IMR-90 (cell line): ENCODE data around the gene SURF4. TPM values are rescaled to one million over a fixed set of nuclear protein-coding genes. Genes with fewer than 3 reads are reported as not detected.
A peak's percentile ranks its signal among the peaks of the same experiment; 100 is the strongest.

Experiments
- ATAC-seq: fragments of 200-7000 bp; cut with Tn5 transposase; 2 replicates; pipeline ENCODE4 v1.9.1; 2020; ENCODE audit warnings: low read depth, mild to moderate bottlenecking, moderate library complexity
- BruUV-seq: library from RNA; stranded (reverse); fragments of 400-500 nt; replicated peaks from 2 replicates; lab custom pipeline; 2021; lab: Mats Ljungman, UMichigan
- CTCF ChIA-PET: fragments of 300-600 bp; formaldehyde crosslinking; extraction: SDS; loops from one replicate; lab custom pipeline; 2021; ENCODE audit warnings: antibody characterized with exemption; lab: Yijun Ruan, JAX
- POLR2A ChIA-PET: fragments of 300-600 bp; sonication (Branson Sonifier 250); formaldehyde crosslinking; loops from one replicate; lab custom pipeline; 2022; ENCODE audit warnings: antibody characterized with exemption; ENCODE audit not compliant: unreplicated experiment; lab: Charles Lee
- DNase-seq: peaks from one replicate; pipeline ENCODE4 v3.0.0; 2013
- H2AFZ ChIP-seq: replicated peaks from 2 replicates; pipeline ENCODE3; 2013; ENCODE audit warnings: low read length, mild to moderate bottlenecking; ENCODE audit not compliant: poor library complexity
- H2AK5ac ChIP-seq: 2 replicates; pipeline ENCODE4 v1.6.1; 2013; ENCODE audit warnings: low read depth, low read length, inconsistent platforms
- H2AK9ac ChIP-seq: replicated peaks from 2 replicates; pipeline ENCODE3; 2013; ENCODE audit warnings: mild to moderate bottlenecking, low read depth, low read length, moderate library complexity; ENCODE audit not compliant: poor library complexity
- H2BK120ac ChIP-seq: 2 replicates; pipeline ENCODE4 v1.6.1; 2013; ENCODE audit warnings: low read depth, low read length, inconsistent platforms
- H2BK15ac ChIP-seq: 3 replicates; pipeline ENCODE4 v1.6.1; 2013; ENCODE audit warnings: low read depth, low read length, inconsistent platforms
- H2BK20ac ChIP-seq: 2 replicates; pipeline ENCODE4 v1.6.1; 2013; ENCODE audit warnings: low read depth, mild to moderate bottlenecking, inconsistent platforms, low read length, moderate library complexity
- H2BK5ac ChIP-seq: 2 replicates; pipeline ENCODE4 v1.6.1; 2013; ENCODE audit warnings: mild to moderate bottlenecking, low read depth, low read length, inconsistent platforms; ENCODE audit not compliant: poor library complexity, severe bottlenecking
- H3K14ac ChIP-seq: replicated peaks from 2 replicates; pipeline ENCODE4 v1.6.1; 2013; ENCODE audit warnings: low read depth, low read length, inconsistent platforms
- H3K18ac ChIP-seq: 2 replicates; pipeline ENCODE4 v1.6.1; 2013; ENCODE audit warnings: low read depth, low read length, control low read depth
- H3K23ac ChIP-seq: 2 replicates; pipeline ENCODE4 v1.6.1; 2013; ENCODE audit warnings: low read depth, low read length, inconsistent platforms
- H3K27ac ChIP-seq: 2 replicates; pipeline ENCODE4 v1.5.1; 2013; ENCODE audit warnings: mild to moderate bottlenecking, control low read depth, low read length; ENCODE audit not compliant: insufficient read depth
- H3K27me3 ChIP-seq: 2 replicates; pipeline ENCODE4 v1.6.1; 2013; ENCODE audit warnings: low read length; ENCODE audit not compliant: control insufficient read depth, insufficient read depth
- H3K36me3 ChIP-seq: 2 replicates; pipeline ENCODE4 v1.6.1; 2013; ENCODE audit warnings: low read length, mixed read lengths; ENCODE audit not compliant: control insufficient read depth, insufficient read depth
- H3K4ac ChIP-seq: 2 replicates; pipeline ENCODE4 v1.6.1; 2013; ENCODE audit warnings: low read depth, low read length, inconsistent platforms
- H3K4me1 ChIP-seq: 2 replicates; pipeline ENCODE4 v1.6.1; 2013; ENCODE audit warnings: low read length, mixed read lengths; ENCODE audit not compliant: control insufficient read depth, insufficient read depth
- H3K4me2 ChIP-seq: 2 replicates; pipeline ENCODE4 v1.6.1; 2013; ENCODE audit warnings: low read depth, mild to moderate bottlenecking, control low read depth, low read length, moderate library complexity
- H3K4me3 ChIP-seq: 2 replicates; pipeline ENCODE4 v1.5.1; 2013; ENCODE audit warnings: low read depth, mild to moderate bottlenecking, control low read depth, low read length, moderate library complexity; ENCODE audit not compliant: insufficient read depth
- H3K56ac ChIP-seq: 2 replicates; pipeline ENCODE4 v1.6.1; 2013; ENCODE audit warnings: low read length, inconsistent platforms; ENCODE audit not compliant: insufficient read depth; ENCODE audit errors: extremely low read depth
- H3K79me1 ChIP-seq, 2 experiments: 2 replicates each; pipeline ENCODE4 v1.6.1; 2013; ENCODE audit warnings: low read length in 2 of 2, inconsistent platforms in 1 of 2, low read depth in 1 of 2
- H3K9ac ChIP-seq: 2 replicates; pipeline ENCODE4 v1.6.1; 2013; ENCODE audit warnings: low read depth, low read length, control low read depth
- H3K9me1 ChIP-seq: 2 replicates; pipeline ENCODE4 v1.6.1; 2013; ENCODE audit warnings: low read length, inconsistent platforms; ENCODE audit not compliant: insufficient read depth
- H3K9me3 ChIP-seq: 2 replicates; pipeline ENCODE4 v1.6.1; 2013; ENCODE audit warnings: low read length; ENCODE audit not compliant: control insufficient read depth, insufficient read depth
- H4K20me1 ChIP-seq: 2 replicates; pipeline ENCODE4 v1.6.1; 2013; ENCODE audit warnings: low read length, inconsistent platforms; ENCODE audit not compliant: insufficient read depth
- H4K5ac ChIP-seq: 2 replicates; pipeline ENCODE4 v1.6.1; 2013; ENCODE audit warnings: mild to moderate bottlenecking, low read depth, low read length, control low read depth
- H4K8ac ChIP-seq, 2 experiments: 2 replicates each; pipeline ENCODE4 v1.6.1; 2013; ENCODE audit warnings: low read depth in 2 of 2, low read length in 2 of 2, control low read depth in 1 of 2, inconsistent platforms in 1 of 2
- H4K91ac ChIP-seq: 2 replicates; pipeline ENCODE4 v1.6.1; 2013; ENCODE audit warnings: low read depth, low read length, inconsistent platforms; ENCODE audit not compliant: insufficient read depth
- BHLHE40 ChIP-seq: fragments of 150-350 bp; IDR thresholded peaks from 2 replicates; pipeline ENCODE4 v1.6.1; 2016; ENCODE audit warnings: mild to moderate bottlenecking, low read depth, low read length
- CEBPB ChIP-seq: IDR thresholded peaks from 2 replicates; pipeline ENCODE4 v1.6.1; 2012; ENCODE audit warnings: low read depth, low read length, improper control_type of control experiment
- CTCF ChIP-seq: conservative IDR thresholded peaks from 2 replicates; pipeline ENCODE4 v1.5.1; 2012; ENCODE audit warnings: mild to moderate bottlenecking, low read depth, low read length, improper control_type of control experiment
- MAZ ChIP-seq: IDR thresholded peaks from 2 replicates; pipeline ENCODE4 v1.6.1; 2012; ENCODE audit warnings: low read depth, mild to moderate bottlenecking, low read length, improper control_type of control experiment, moderate library complexity, borderline replicate concordance
- RAD21 ChIP-seq: IDR thresholded peaks from 2 replicates; pipeline ENCODE4 v1.6.1; 2012; ENCODE audit warnings: low read length, improper control_type of control experiment
- RFX5 ChIP-seq: IDR thresholded peaks from 2 replicates; pipeline ENCODE4 v1.8.0; 2012; ENCODE audit warnings: low read depth, mild to moderate bottlenecking, low read length, moderate library complexity
- SMC3 ChIP-seq: fragments of 150-350 bp; IDR thresholded peaks from 2 replicates; pipeline ENCODE4 v1.6.1; 2016; ENCODE audit warnings: low read depth, mild to moderate bottlenecking, antibody characterized with exemption, low read length, moderate library complexity
- WGBS, 2 experiments: methylation state at CpG; one replicate each; pipeline versions ENCODE4 v1.1.5 to v1.1.7; 2013; ENCODE audit warnings: missing lambda C conversion rate in 2 of 2; ENCODE audit not compliant: insufficient read length in 1 of 2; ENCODE audit errors: extremely low coverage in 2 of 2; 5-methylcytosine and 5-hydroxymethylcytosine counted together
- dilution Hi-C: fragments of 300-500 bp; cut with HindIII; formaldehyde crosslinking; loops from one replicate; pipeline ENCODE4 v1.14.3; 2018; ENCODE audit warnings: low sequenced_read_pairs; ENCODE audit not compliant: unreplicated experiment
- in situ Hi-C: fragments of 300-500 bp; cut with MboI; formaldehyde crosslinking; loops from 3 replicates; pipeline ENCODE4 v1.14.3; 2019; ENCODE audit warnings: low sequenced_read_pairs, inconsistent platforms, mixed read lengths
- intact Hi-C: fragments of 100-400 bp; cut with micrococcal nuclease; formaldehyde crosslinking; loops from 2 replicates; pipeline ENCODE4 v1.10.0; 2022
- polyA plus RNA-seq, 3 experiments: library from polyadenylated mRNA; depleted of rRNA; stranded (reverse); fragments of >200 nt; gene quantifications; 2 replicates each; pipeline ENCODE4 v1.2.3, GENCODE V29; 2012; ENCODE audit warnings: low replicate concordance in 1 of 3
- total RNA-seq: library from RNA; depleted of rRNA; stranded (reverse); fragments of >200 nt; gene quantifications from 2 replicates; pipeline ENCODE4 v1.2.3, GENCODE V29; 2012

Gene SURF4
- total and polyA plus RNA-seq, 2 of the 4 experiments (the other 2 are of a cell fraction) = 307 to 532 TPM

- dilution Hi-C loops (no loop called here), in situ Hi-C loops (loop anchor here (10.0 kb wide), 2 partner anchors 81 to 321 kb away; no protein-coding TSS in a partner anchor), intact Hi-C loops (no loop called here)
- Histone ChIP-seq H4K20me1 (peaks cover 17% of the 10 kb centered on the region; the same call in 1 of the 2 replicates), H4K8ac (no peak overlapping the region), H2BK20ac (no peak overlapping the region), H3K79me1 (peaks cover 0 to 22% of the 10 kb centered on the region in 2 experiments; a peak in 2 of 4 replicates), H3K9me1 (0 out of 2 replicates have a peak, but pooled peaks cover 4% of the 10 kb centered on the region), H3K4me2 (no peak overlapping the region), H3K9ac (no peak overlapping the region), H2AK5ac (no peak overlapping the region), H3K9me3 (no peaks in the 10 kb centered on the region), H4K5ac (no peak overlapping the region), H3K23ac (no peak overlapping the region), H2BK5ac (no peak overlapping the region), H2AK9ac (peak overlapping the region; percentile 39), H2AFZ (no peak overlapping the region), H3K27ac (no peak overlapping the region), H3K56ac (no peak overlapping the region), H4K91ac (no peak overlapping the region), H3K4me1 (peaks cover 2% of the 10 kb centered on the region; the same call in 1 of the 2 replicates), H3K18ac (no peak overlapping the region), H3K14ac (no peak overlapping the region), H3K4ac (no peak overlapping the region), H3K36me3 (peaks cover 27% of the 10 kb centered on the region), H2BK120ac (no peak overlapping the region), H2BK15ac (no peak overlapping the region), H3K27me3 (no peaks in the 10 kb centered on the region), H3K4me3 (no peak overlapping the region)
- DNase-seq = no peak
- POLR2A ChIA-PET = no interaction called here
- 88% methylated on average over 6 of the region's 16 CpGs; no CpG with 5 or more reads in 1 of the 2 experiments for WGBS, 2 experiments
- no peak; the same call in 1 of the 2 replicates for TF ChIP-seq SMC3
- TF ChIP-seq MAZ = no peak
- TF ChIP-seq RFX5 = no peak
- TF ChIP-seq RAD21 = peak; percentile 43
- TF ChIP-seq BHLHE40 = no peak
- TF ChIP-seq CEBPB = no peak
- TF ChIP-seq CTCF = peak; percentile 45
- CTCF ChIA-PET = no interaction called here
- BruUV-seq = no TSS peak
- no peak for ATAC-seq
These were observed 28.1 kb upstream of the SURF4 start for GRCh38 chr9:133403766-133404453.
